Measurements from ENCODE around the gene TEX22. TPM values are rescaled to one million over a fixed set of nuclear protein-coding genes. Genes with fewer than 3 reads are reported as not detected.

TEX22 gene
- total RNA-seq, 1 donor: under 0.01 TPM

DNA sequence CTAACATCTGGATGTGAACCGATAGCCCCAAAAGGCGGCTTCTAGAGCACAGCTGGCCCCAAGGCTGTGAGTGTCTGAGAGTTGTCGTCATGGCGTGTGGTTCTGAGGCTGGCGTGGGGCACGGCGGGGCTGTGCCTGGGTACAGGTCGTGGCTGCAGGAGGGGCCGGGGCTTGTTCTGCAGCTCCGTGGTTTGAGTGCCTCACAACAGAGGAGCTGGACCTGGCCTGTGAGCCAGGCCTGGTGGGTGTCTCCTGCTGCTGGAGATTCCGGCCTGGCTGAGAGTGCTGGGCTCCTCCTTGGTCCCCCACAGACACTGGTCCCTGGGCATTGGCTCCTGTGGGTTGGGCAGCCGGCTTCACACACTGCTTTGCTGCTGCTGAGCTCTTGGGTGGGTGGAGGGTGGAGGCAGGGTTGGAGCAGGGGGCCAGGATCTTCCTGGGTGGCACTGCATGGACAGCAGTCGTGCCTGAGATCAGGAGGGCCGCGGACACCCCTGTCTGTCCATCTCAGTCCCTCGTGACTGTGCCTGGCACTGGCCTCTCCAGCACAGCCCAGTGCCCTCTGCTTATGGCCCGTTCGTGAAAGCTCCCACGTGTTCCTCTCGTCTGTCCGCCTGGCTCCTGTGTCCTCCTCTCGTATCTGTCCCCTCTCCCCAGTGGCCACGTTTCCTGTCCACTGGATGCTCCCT, 31.8 kb upstream of the TEX22 start:
- TF ChIP-seq, protein P1, sequence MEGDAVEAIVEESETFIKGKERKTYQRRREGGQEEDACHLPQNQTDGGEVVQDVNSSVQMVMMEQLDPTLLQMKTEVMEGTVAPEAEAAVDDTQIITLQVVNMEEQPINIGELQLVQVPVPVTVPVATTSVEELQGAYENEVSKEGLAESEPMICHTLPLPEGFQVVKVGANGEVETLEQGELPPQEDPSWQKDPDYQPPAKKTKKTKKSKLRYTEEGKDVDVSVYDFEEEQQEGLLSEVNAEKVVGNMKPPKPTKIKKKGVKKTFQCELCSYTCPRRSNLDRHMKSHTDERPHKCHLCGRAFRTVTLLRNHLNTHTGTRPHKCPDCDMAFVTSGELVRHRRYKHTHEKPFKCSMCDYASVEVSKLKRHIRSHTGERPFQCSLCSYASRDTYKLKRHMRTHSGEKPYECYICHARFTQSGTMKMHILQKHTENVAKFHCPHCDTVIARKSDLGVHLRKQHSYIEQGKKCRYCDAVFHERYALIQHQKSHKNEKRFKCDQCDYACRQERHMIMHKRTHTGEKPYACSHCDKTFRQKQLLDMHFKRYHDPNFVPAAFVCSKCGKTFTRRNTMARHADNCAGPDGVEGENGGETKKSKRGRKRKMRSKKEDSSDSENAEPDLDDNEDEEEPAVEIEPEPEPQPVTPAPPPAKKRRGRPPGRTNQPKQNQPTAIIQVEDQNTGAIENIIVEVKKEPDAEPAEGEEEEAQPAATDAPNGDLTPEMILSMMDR (IDR thresholded peaks at IDR 0.05; ENCODE audit: insufficient read depth, low read depth, low read length): no peak
- H3K4me3 ChIP-seq (ENCODE audit: low read depth, low read length): no peak overlapping the region
- no peak for DNase-seq (ENCODE audit: low read depth)

DNA sequence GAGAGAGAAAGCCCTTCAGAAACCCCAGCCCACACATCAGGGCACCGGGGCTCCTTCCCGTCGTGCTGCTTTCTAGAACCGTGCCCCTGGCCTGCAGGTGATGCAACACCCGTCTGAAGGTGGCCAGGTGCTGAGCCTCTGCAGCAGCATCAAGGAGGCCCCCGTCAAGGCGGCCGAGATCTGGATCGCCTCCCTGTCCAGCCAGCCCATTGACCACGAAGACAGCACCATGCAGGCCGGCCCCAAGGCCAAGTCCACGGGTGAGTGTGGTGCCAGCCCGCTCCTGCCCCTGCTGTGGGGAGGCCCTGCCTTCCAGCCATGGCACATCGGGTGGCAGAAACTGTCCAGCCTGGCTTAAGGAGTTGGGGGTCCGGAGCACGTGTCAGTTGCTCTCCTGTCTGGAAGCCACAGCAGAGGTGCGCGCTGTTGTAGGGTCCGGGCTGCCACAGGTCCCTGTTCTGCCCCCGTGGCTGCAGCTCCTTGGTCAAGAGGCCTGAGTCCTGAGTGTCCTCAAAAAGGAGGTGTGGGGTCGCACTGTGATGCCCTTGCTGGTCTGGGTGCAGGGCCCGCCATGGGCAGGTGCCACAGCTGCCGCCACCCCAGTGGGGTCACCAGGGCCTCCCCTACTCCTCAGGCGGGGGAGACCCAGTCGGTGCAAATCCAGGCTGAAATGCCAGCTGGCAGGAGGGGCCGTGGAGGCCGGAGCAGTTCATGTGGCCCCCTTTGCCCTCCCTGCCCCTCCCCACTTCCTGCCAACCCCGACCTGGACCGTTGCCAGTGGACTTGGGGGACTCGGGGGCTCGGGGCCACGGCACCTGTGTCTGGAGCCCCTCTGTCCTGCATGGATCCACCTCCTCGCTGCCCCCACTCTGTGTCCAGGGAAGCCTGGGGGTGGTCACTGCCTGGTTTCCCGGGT, 31.0 kb upstream of the TEX22 start:
- no peak for DNase-seq (ENCODE audit: low read depth)
- no peak overlapping the region for H3K4me3 ChIP-seq (ENCODE audit: low read depth, low read length)
- TF ChIP-seq, protein P1 (IDR thresholded peaks at IDR 0.05; ENCODE audit: insufficient read depth, low read depth, low read length): no peak

DNA sequence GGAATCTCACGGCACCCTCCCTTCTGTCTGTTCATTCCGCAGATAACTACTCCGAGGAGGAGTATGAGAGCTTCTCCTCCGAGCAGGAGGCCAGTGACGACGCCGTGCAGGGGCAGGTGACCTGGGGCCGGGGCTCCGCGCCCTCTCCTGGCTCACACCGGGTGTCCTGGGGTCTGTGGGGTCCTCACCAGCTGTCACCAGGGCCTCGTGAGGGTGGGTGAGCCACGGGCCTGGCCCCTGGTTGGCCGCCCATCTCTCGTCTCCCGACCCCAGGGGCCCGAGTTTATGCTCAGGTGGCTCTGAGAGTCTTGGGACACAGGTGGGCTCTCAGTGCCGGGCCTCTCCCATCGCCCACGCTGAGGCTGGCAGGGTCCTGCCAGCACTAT, 30.3 kb upstream of the TEX22 start:
- TF ChIP-seq, protein P1 (IDR thresholded peaks at IDR 0.05; ENCODE audit: insufficient read depth, low read depth, low read length): no peak
- no peak overlapping the region for H3K4me3 ChIP-seq (ENCODE audit: low read depth, low read length)
- DNase-seq (ENCODE audit: low read depth): no peak

DNA sequence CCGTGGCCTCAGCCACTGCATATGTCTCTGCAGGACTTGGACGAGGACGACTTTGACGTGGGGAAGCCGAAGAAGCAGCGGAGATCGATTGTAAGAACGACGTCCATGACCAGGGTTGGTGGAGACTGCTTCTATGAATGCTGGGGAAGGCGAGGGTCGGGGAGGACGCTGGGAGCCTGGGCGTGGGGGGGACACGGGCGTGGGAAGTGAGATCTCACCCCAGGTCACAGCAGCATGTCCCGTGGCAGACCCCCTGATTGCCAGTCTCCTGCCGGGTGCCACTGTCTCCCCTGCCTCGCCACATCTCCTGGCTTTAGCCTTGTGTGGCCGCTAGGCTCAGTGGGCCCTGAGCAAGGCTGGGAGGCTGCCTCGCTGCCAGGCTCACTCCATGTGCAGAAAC, 29.9 kb upstream of the TEX22 start:
- TF ChIP-seq, protein P1 (IDR thresholded peaks at IDR 0.05; ENCODE audit: insufficient read depth, low read depth, low read length): no peak
- no peak for DNase-seq (ENCODE audit: low read depth)
- no peak overlapping the region for H3K4me3 ChIP-seq (ENCODE audit: low read depth, low read length)

DNA sequence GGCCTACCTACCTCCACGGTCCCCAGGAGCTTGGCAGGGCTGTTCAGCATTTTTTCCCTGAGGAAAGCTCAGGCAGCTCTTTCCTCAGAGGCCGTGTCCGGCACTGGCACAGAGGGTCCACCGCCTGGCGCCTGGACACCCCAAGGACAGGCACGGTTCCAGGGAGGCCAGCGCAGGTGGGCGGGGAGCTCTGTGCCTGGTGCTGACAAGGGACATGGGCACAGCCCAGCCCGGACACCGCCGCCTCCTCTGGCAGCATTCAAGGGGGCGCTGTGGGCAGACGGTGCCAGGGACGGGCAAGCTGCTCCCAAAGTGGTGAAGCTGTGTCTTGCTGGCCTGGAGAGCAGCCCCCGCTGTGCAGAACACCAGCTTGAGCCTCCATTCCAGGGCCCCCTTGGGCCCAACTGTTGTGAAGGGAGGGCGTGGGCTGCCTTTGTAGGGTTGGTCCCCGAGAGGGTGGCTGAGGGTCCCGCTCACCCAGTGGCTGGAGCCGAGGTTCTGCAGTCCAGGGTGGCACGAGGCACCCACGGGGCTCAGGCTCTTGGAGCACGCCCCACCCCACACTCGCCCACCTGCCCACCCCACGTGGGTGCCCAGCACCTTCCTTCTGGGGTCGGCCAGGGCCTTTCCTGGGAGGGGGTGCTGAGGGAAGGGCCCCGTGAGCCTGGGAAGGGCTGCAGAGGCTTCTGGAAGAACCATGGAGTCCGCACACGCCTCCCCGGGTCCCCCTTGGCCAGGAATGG, 29.3 kb upstream of the TEX22 start:
- no peak overlapping the region for H3K4me3 ChIP-seq (ENCODE audit: low read depth, low read length)
- TF ChIP-seq, protein P1 (IDR thresholded peaks at IDR 0.05; ENCODE audit: insufficient read depth, low read depth, low read length): no peak
- DNase-seq (ENCODE audit: low read depth): no peak

DNA sequence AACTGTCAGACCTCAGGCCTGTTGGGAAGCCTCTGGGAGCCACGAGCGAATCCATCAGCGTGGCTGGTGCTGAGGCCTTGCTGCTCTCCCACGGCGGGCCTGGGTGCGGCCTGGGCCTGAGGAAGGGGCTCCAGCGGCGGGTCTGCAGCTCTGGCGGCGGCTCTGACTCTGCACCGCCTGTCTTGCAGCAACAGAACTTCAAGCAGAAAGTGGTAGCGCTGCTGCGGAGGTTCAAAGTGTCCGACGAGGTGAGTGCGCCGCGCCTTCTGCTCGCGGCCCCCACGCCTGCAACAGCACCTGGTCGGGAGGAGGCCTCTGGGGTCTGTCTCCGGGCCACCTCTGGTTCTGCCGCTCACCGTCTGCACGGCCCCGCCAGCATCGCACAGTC, 28.7 kb upstream of the TEX22 start:
- TF ChIP-seq, protein P1 (IDR thresholded peaks at IDR 0.05; ENCODE audit: insufficient read depth, low read depth, low read length): no peak
- H3K4me3 ChIP-seq (ENCODE audit: low read depth, low read length): no peak overlapping the region
- no peak for DNase-seq (ENCODE audit: low read depth)
